K562 (cell line): ENCODE results near the gene MAST1. TPM values are rescaled to one million over a fixed set of nuclear protein-coding genes. Genes with fewer than 3 reads are reported as not detected.
A peak's percentile ranks its signal among the peaks of the same experiment; 100 is the strongest.

Experiments used
- BRD4 ChIP-seq: fragments of 200-600 bp; sonication (generic); IDR thresholded peaks from 2 replicates; pipeline ENCODE4 v1.6.1; 2017; ENCODE audit warnings: inconsistent platforms
- CAMTA2 ChIP-seq: fragments of 250-450 bp; sonication (Bioruptor Pico); conservative IDR thresholded peaks from 2 replicates; pipeline ENCODE4 v1.5.1; 2022
- CHD4 ChIP-seq: fragments of 200-600 bp; sonication (generic); IDR thresholded peaks from 3 replicates; pipeline ENCODE4 v1.6.1; 2012; ENCODE audit warnings: low read depth, mild to moderate bottlenecking, mixed read lengths, low read length, inconsistent platforms; ENCODE audit not compliant: insufficient read depth, insufficient replicate concordance, poor library complexity, severe bottlenecking
- DPF2 ChIP-seq: fragments of 450-650 bp; IDR thresholded peaks from 2 replicates; pipeline ENCODE4 v1.6.1; 2016
- E2F4 ChIP-seq: sonication (generic); formaldehyde crosslinking; IDR thresholded peaks from 2 replicates; pipeline ENCODE4 v1.8.0; 2022; ENCODE audit warnings: mild to moderate bottlenecking, low read depth, missing genetic modification reagents
- ID3 ChIP-seq, 2 experiments: fragments of 250-450 bp in 1 of 2; fragments of 450-650 bp in 1 of 2; sonication (Bioruptor Pico) in 1 of 2; IDR thresholded peaks; 2 replicates each; pipeline versions ENCODE4 v1.6.1 to v1.8.0; 2016 to 2021; ENCODE audit warnings: mild to moderate bottlenecking in 2 of 2, moderate library complexity in 2 of 2, missing compliant biosample characterization in 1 of 2, missing genetic modification characterization in 1 of 2
- MIER1 ChIP-seq: fragments of 450-650 bp; IDR thresholded peaks from 2 replicates; pipeline ENCODE4 v1.6.1; 2016; ENCODE audit warnings: antibody characterized with exemption, mild to moderate bottlenecking, low read depth
- NCOR1 ChIP-seq: fragments of 450-650 bp; IDR thresholded peaks from 2 replicates; pipeline ENCODE4 v1.6.1; 2016; ENCODE audit warnings: mild to moderate bottlenecking, moderate library complexity
- NR3C1 ChIP-seq: sonication (generic); formaldehyde crosslinking; IDR thresholded peaks from 2 replicates; pipeline ENCODE4 v1.8.1; 2022; ENCODE audit warnings: missing genetic modification reagents
- NRF1 ChIP-seq, 2 experiments: fragments of 450-650 bp; IDR thresholded peaks in 1 of 2; conservative IDR thresholded peaks in 1 of 2; 2 replicates each; pipeline ENCODE4 v1.6.1; 2014; ENCODE audit warnings: mild to moderate bottlenecking in 2 of 2
- PCBP2 ChIP-seq: fragments of 200-400 bp; formaldehyde crosslinking; IDR thresholded peaks from 2 replicates; pipeline ENCODE4 v1.6.1; 2018; ENCODE audit warnings: low read length, low read depth, mild to moderate bottlenecking, moderate library complexity; ENCODE audit not compliant: poor library complexity, severe bottlenecking
- PTBP1 ChIP-seq: fragments of 200-400 bp; formaldehyde crosslinking; IDR thresholded peaks from 2 replicates; pipeline ENCODE4 v1.6.1; 2017; ENCODE audit warnings: low read depth, low read length
- PYGO2 ChIP-seq: fragments of 450-650 bp; IDR thresholded peaks from 2 replicates; pipeline ENCODE4 v1.6.1; 2016; ENCODE audit warnings: mild to moderate bottlenecking, missing genetic modification characterization, moderate library complexity, missing compliant biosample characterization
- RBM14 ChIP-seq: fragments of 200-400 bp; formaldehyde crosslinking; IDR thresholded peaks from 2 replicates; pipeline ENCODE4 v1.6.1; 2018; ENCODE audit warnings: low read depth, mild to moderate bottlenecking, low read length, moderate library complexity, borderline replicate concordance; ENCODE audit not compliant: insufficient read depth
- SAP30 ChIP-seq: fragments of 200-600 bp; sonication (generic); IDR thresholded peaks from 2 replicates; pipeline ENCODE4 v1.6.1; 2012; ENCODE audit warnings: borderline replicate concordance, low read depth, mild to moderate bottlenecking, moderate library complexity, low read length, control low read depth, inconsistent platforms; ENCODE audit not compliant: insufficient read depth, poor library complexity, severe bottlenecking
- SREBF2 ChIP-seq: sonication (generic); formaldehyde crosslinking; IDR thresholded peaks from 2 replicates; pipeline ENCODE4 v1.4.0; 2020; ENCODE audit warnings: mild to moderate bottlenecking, missing genetic modification reagents
- TAF7 ChIP-seq: fragments of 450-650 bp; IDR thresholded peaks from 2 replicates; pipeline ENCODE4 v1.6.1; 2016; ENCODE audit warnings: missing genetic modification characterization, missing compliant biosample characterization
- ZBTB8A ChIP-seq: fragments of 450-650 bp; IDR thresholded peaks from 2 replicates; pipeline ENCODE4 v1.6.1; 2018; ENCODE audit warnings: mild to moderate bottlenecking, moderate library complexity; ENCODE audit not compliant: partially characterized antibody
- ZC3H4 ChIP-seq: sonication (generic); formaldehyde crosslinking; IDR thresholded peaks from 2 replicates; pipeline ENCODE4 v1.9.0; 2021; ENCODE audit warnings: missing genetic modification reagents, borderline replicate concordance
- ZNF124 ChIP-seq: sonication (generic); formaldehyde crosslinking; IDR thresholded peaks from 2 replicates; pipeline ENCODE4 v1.8.1; 2022; ENCODE audit warnings: missing genetic modification reagents
- ZNF511 ChIP-seq: sonication (generic); formaldehyde crosslinking; IDR thresholded peaks from 2 replicates; pipeline ENCODE4 v1.8.0; 2022; ENCODE audit warnings: mild to moderate bottlenecking, missing genetic modification reagents
- polyA plus RNA-seq, 8 experiments: library from polyadenylated mRNA; depleted of rRNA in 4 of 8; stranded (reverse) in 5 of 8; unstranded in 3 of 8; fragments of >200 nt; fragmentation: Nextera tagmentation in 2 of 8; fragmentation: Illumina TruSeq in 1 of 8; extraction: Ambion mirVana in 2 of 8; extraction: Trizol in 1 of 8; gene quantifications; 2 replicates each; pipeline versions ENCODE4 v1.2.1 to v1.2.3, GENCODE V29; 2011 to 2014; ENCODE audit warnings: inconsistent platforms in 1 of 8, missing spikeins in 1 of 8
- total RNA-seq, 7 experiments: library from RNA; depleted of rRNA in 6 of 7; stranded (reverse); fragments of >200 nt in 6 of 7; fragmentation: Illumina TruSeq in 2 of 7; extraction: Trizol in 2 of 7; gene quantifications; 2 replicates each; pipeline versions ENCODE4 v1.2.1 to v1.2.3, GENCODE V29; 2011 to 2021; ENCODE audit warnings: low replicate concordance in 1 of 7
- TF ChIP-seq, protein P1 (sequence below): sonication (generic); formaldehyde crosslinking; IDR thresholded peaks from 2 replicates; pipeline ENCODE4 v1.8.0; 2022; ENCODE audit warnings: mild to moderate bottlenecking, missing genetic modification reagents
- TF ChIP-seq, protein P2 (sequence below): sonication (generic); formaldehyde crosslinking; IDR thresholded peaks from 2 replicates; pipeline ENCODE4 v1.8.0; 2022; ENCODE audit warnings: mild to moderate bottlenecking, missing genetic modification reagents

Gene MAST1
- total and polyA plus RNA-seq, 9 of the 15 experiments (the other 6 are each of a cell fraction or from before 2014, with no cell fraction given): 0.48 to 10.3 (median 3.9) TPM

- TF ChIP-seq RBM14 (no peak), ZBTB8A (no peak), ID3 (CRISPR knock-in tag; IDR thresholded peaks at IDR 0.05) (no peak), ID3 (tag; IDR thresholded peaks at IDR 0.05) (no peak), MIER1 (no peak), PCBP2 (no peak), DPF2 (peak; percentile 14; the same call in 1 of the 2 replicates), E2F4 (CRISPR knock-in tag) (no peak), CAMTA2 (CRISPR knock-in tag) (no peak), NR3C1 (CRISPR knock-in tag) (no peak), SAP30 (no peak), NRF1 (conservative IDR thresholded peaks at IDR 0.05 in 1 of 2, IDR thresholded peaks at IDR 0.05 in 1 of 2) (peak; percentile 78 to 79), CHD4 (no peak), PYGO2 (tag) (no peak), BRD4 (no peak), SREBF2 (CRISPR knock-in tag) (no peak), ZNF124 (CRISPR knock-in tag) (no peak), ZC3H4 (no peak), PTBP1 (no peak), TAF7 (no peak), NCOR1 (no peak), ZNF511 (CRISPR knock-in tag) (no peak)
- TF ChIP-seq, protein P1, sequence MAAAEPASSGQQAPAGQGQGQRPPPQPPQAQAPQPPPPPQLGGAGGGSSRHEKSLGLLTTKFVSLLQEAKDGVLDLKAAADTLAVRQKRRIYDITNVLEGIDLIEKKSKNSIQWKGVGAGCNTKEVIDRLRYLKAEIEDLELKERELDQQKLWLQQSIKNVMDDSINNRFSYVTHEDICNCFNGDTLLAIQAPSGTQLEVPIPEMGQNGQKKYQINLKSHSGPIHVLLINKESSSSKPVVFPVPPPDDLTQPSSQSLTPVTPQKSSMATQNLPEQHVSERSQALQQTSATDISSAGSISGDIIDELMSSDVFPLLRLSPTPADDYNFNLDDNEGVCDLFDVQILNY: peak; percentile 85; the same call in 1 of the 2 replicates
- TF ChIP-seq, protein P2, sequence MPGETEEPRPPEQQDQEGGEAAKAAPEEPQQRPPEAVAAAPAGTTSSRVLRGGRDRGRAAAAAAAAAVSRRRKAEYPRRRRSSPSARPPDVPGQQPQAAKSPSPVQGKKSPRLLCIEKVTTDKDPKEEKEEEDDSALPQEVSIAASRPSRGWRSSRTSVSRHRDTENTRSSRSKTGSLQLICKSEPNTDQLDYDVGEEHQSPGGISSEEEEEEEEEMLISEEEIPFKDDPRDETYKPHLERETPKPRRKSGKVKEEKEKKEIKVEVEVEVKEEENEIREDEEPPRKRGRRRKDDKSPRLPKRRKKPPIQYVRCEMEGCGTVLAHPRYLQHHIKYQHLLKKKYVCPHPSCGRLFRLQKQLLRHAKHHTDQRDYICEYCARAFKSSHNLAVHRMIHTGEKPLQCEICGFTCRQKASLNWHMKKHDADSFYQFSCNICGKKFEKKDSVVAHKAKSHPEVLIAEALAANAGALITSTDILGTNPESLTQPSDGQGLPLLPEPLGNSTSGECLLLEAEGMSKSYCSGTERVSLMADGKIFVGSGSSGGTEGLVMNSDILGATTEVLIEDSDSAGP (CRISPR knock-in tag): no peak
These were observed 48.3 kb upstream of the MAST1 start (continued) for GRCh38 chr19:12789904-12790619.
